AG09319 (cell line): Measurements from ENCODE around the gene ZNF668.

ENCODE experiments used
- DNase-seq: peaks from one replicate; pipeline ENCODE4 v3.0.0-alpha.2; 2010; ENCODE audit warnings: low read depth; ENCODE audit errors: extremely low read depth
- CTCF ChIP-seq: IDR thresholded peaks from 2 replicates; pipeline ENCODE4 v1.5.1; 2011; ENCODE audit warnings: low read depth, mild to moderate bottlenecking, inconsistent platforms, low read length, moderate library complexity

Gene ZNF668

GRCh38 chr16:31038993-31039392 lies 35.0 kb downstream of the ZNF668 start:
- DNase-seq = no peak
- no peak for TF ChIP-seq CTCF

- DNase-seq = no peak
- TF ChIP-seq CTCF = no peak
These were observed 37.3 kb downstream of the ZNF668 start for GRCh38 chr16:31036691-31037090.

- peak; percentile 47 for DNase-seq
- TF ChIP-seq CTCF = no peak
These were observed 40.1 kb downstream of the ZNF668 start for GRCh38 chr16:31033709-31034492.

- peak; percentile 95 for DNase-seq
- TF ChIP-seq CTCF = no peak; the same call in 1 of the 2 replicates
These were observed 41.0 kb downstream of the ZNF668 start, which contains the start of gene STX4 for GRCh38 chr16:31032736-31033708. STX4 (plus strand) TSS chr16:31033558; CDS start chr16:31033806, 248 bp downstream.

- no peak for DNase-seq
These were observed 42.8 kb downstream of the ZNF668 start for GRCh38 chr16:31031276-31031675.

GRCh38 chr16:31029272-31029671 lies 44.8 kb downstream of the ZNF668 start:
- no peak for DNase-seq
- no peak for TF ChIP-seq CTCF

More at GRCh38 chr16:31031276-31031675, 42.8 kb downstream of the ZNF668 start:
- TF ChIP-seq CTCF = no peak
